Measurements from ENCODE around the gene CNTFR.

The CNTFR gene

DNA sequence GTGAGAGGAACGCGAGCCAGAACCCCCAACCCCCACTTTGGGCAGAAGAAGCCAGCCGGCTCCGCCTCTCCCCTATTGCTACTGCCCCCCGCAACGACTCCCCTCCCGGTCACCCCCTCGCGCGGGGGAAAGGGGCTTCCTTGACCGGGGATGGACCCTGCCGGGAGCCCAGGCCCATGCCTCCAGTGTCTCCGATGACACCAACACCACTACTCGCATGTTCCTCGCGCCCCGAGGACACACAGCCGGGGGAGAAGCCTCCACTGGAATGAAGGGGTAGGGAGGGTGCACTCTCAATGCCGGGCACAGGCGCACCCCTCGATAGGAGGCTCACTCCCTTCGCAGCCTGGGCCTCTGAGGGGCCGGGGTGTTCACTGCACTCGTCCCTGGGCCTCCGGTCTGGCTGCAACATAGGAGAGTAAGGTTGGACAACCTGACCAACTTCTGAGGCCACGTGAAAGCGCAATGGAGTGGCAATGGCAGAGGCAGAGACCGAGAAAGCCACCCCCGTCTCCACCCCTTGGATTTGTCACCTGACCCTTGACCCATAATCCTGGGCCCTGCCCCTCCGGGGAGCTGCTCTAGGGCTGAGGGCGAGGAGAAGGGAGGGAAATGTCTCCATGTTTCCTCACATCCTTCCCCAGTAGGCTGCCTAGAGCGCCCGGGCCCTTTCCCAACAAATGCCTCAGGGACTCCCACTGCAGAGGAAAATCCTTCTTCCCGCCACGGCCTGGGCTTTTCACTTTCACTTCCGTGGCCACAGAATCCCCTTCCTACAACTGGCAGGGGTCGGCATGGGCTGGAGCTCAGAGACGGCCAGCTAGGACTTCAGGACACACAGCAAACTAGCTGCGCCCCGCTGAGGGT is 1.1 kb upstream of the CNTFR start:
- no peak for DNase-seq (ENCODE audit: low read depth)

DNA sequence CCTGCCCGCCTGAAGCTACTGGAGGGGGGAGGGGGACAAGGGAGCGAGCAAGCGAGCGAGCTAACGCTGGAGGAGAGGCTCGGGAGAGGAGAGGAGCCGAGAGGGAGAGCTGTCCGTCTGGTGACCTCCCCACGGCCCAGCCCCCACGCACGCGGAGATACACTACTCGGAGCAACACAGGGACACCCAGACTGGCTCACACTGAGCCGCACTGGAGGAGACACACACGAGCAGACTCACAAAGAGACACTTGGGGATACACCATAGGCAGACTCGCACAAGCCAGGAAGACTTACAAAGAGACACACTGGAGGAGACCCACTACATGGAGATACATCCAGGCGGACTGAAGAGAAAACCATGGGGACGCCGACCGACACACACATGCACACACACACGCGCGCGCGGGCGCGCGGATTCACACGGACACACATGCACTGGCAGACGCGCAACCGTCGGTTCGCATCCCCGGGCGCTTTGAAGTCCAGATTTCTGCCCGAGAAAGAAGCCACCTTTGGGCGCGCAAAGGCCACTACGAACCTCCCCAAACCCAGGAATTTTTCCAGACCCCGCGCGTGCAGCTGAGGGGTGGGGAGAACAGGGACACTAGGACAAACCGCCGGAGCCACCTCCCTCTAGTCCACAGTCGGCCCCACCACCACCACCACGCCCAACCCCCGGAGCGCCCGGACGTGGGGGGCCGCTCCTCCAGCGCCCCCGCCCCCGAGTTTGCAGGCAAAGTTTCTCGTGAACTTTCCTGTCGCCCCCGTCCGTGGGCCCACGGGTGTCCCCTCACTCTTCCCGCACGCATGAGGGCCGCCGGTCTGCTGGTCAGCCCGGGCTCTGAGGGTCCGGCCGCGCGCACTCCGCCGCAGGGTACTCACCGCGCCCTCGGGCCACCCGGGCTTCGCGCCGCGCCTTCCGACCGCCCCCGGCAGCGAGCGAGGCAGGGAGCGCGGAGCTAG is 571 bp downstream of the CNTFR start:
- no peak for DNase-seq (ENCODE audit: low read depth)

- DNase-seq (ENCODE audit: low read depth), result no peak
These were observed 2.3 kb downstream of the CNTFR start for GRCh38 chr9:34587271-34587670.

DNA sequence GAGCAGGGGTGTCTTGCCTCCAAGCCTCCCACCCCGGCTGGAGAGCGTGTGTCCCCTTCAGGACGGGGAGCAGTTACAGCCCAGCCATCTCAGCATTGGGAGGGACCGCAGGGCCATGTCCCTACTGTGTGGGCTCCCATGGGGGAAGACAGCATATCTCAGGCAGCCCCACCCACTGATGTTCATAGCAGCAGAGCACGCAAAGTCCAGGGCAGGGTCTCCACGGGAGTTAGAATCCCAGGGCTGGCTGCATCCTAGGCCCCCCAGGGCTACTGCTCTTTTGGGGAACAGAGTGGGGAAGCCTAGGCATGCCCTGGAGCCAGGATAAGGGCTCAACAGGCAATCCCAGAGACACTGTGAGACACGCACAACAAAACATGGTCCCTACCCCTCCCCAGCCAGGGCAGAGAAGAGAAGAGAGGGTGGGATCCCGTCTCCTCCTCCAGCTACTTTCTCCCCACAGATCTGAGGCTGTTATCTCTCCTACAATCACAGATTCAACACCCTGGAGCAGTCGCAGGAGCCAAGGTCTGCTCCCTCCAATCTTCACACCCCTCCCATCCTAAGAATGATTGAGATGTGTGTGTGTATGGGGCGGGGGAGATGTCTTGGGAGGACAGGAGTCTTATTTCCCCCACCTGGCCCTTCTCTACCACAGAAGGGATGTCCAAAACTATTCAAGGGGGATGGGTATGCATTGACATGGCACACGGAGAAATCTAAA is 3.4 kb downstream of the CNTFR start:
- DNase-seq (ENCODE audit: low read depth), result no peak

DNA sequence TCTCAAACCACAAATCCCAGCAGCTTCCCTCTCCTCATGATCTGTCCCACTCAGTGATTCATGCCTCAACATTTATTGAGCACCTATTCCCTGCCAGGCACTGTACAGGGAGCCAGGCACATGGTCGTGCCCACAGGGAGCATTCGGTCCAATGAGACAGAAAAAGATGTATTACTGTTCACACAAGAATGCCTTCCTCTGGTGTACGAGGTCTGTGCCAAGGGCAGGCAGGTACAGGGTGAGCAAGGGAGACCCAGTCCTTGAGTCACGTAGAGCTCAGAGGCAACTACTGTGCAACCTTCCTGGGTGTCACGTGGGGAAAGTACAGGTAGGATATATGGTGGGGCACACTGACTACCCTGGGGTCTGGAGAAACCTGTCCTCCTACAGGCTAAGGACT is 4.6 kb downstream of the CNTFR start:
- no peak for DNase-seq (ENCODE audit: low read depth)

DNA sequence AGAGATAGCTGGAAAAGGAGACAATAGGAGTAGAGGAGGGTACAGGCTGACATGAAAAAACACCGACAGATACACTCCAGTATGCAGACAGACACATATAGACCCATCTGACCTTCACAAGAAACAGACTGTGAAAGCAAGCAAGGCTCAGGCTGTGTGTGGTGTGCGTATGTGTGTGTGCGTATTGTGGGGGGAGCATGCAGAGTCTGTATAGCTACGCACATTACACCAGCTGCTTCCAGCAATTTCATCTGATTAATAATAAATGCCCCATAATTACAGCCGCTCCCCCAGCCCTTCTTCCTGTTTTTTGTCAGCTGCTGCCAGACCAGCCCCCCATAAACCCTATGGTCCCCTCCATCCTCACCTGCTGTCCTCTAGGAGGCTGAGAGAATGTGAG is 6.7 kb downstream of the CNTFR start:
- no peak for DNase-seq (ENCODE audit: low read depth)

DNA sequence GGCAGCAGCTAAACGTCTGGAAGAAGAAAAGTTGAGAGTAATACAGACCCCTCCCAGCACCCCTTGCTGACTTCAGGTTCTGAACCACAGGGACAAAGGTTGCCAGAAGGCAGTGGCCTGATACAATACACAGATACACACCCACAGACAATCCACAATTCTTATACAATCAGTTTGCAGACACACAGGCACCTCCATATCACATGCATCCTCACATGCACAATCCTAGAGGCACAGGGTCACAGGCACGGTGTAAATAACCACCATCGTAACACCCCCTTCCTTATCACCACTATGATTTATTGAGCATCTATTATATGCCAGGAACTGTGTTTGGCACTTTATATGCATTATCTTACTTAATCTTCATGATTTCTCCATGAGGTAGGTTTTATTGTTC is 8.2 kb downstream of the CNTFR start:
- no peak for DNase-seq (ENCODE audit: low read depth)

DNA sequence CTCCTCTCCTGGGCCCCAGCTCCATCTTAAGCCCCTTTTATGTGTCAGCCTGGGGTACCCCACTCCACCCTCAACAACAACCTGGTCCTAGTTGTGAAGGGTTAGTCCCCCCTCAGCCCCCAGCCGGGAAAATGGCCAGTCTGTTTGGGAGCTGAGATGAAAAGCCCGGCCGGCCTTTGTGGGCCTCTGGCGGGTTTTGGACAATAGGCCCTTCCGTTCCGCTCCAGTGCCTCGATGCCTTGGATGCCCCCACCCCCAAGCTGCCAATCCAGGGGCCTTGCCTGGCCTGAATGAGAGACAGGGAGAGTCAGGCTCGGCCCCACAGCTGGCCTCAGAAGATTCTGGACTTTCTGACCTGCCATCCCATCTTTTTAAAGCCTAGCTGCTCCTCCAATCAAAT is 9.2 kb downstream of the CNTFR start:
- no peak for DNase-seq (ENCODE audit: low read depth)

DNA sequence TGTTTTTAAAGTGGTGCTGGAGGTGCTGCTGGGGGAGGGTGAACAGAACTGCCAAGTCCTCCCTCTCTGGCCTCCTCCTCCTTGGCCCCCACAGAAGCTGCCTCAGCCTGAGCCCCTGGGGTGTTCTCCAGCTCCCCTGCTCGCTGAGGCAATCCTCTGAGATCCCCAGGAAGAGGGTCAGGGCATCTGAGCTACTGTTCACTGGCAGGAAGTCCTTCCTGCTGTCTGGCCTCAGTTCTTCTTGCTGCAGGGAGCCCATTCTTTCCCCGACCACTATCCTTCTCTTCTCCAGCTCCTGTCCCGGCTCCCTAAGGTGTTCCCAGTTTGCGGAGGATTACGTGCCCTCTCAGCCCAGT is 9.7 kb downstream of the CNTFR start:
- no peak for DNase-seq (ENCODE audit: low read depth)

GRCh38 chr9:34579104-34579807 is 10.3 kb downstream of the CNTFR start:
- DNase-seq (ENCODE audit: low read depth), result no peak

DNA sequence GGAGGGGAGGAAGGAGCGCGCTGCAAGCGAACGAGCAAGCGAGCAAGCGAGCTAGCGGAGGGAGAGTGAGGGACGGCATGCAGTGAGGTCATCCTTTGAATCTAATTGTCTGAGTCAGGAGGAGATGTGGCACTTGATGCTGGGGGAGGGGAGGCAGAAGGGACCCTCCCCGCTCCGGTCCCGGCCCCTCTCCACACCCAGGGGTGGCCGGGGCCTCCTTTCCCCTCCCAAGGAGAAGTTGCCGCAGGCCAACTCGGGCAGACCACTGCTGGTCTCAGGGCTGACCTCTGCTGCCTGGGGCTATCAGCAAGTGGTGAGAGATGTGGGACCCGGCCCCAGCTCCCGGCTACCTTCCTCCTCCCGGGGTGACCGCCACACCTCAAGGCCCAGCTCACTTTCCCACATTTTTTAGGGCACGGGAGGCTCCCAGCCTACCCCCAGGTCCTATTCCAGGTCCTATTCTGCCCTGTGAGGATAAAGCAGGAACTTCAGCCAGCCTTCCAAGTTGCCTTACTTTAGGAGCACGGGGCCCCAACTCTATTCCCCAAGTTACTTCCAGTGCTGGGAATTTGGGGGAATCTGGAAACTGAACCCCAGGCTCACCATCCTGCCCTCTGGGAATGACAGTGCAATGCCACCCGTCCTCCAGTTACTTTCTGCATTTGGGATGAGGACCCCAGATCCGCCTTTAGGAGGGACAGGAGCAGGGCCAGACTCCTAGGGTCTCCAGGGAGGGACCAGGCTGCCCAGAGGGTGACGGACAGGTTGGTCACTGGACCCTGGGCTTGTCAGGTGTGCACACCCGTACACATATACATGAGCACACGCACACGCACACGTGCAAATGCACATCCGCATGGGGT is 11.1 kb downstream of the CNTFR start:
- DNase-seq (ENCODE audit: low read depth), result peak; percentile 10

GRCh38 chr9:34577400-34578240 is 11.9 kb downstream of the CNTFR start:
- DNase-seq (ENCODE audit: low read depth), result no peak

DNA sequence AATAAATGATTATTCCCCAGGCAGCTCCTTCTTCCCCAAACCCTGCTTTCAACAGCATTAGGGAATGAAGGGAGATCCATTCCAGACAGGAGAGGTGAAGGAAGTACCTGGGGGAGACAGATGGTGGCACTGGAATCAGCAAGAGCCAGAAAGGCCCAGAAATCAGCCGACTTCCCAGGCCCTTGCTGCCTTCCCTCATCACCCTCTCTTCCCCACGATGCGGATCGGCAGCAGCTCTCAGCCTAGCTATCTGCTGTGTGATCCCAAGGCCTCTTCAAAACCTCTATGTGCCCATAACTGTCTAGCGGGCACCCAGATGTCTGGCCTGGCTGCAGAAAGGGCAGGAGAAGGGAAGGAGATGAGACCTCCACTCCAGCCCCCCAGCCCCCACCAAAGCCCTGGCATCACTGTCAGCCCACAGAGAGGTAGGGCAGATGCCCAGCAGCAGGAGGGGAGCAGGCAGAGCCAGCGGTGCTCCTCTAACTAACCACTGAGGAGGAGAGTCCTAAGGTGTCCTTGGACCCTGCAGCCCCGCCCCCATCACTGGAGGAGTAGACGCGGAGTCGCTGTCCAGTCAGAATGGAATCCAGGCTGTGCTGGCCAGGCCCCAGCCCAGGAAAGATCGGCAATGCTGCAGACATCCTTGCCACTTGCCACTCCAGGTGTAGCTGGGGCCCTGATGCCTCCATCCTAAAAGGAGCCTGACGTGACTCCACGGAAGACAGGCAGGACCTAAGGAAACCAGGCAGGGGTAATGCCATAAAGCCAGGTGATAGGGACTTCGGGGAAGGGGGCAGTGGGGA is 12.7 kb downstream of the CNTFR start:
- DNase-seq (ENCODE audit: low read depth), result no peak

GRCh38 chr9:34575862-34576596 is 13.5 kb downstream of the CNTFR start:
- DNase-seq (ENCODE audit: low read depth), result no peak

- DNase-seq (ENCODE audit: low read depth), result no peak
These were observed 14.3 kb downstream of the CNTFR start for GRCh38 chr9:34575241-34575640.

DNA sequence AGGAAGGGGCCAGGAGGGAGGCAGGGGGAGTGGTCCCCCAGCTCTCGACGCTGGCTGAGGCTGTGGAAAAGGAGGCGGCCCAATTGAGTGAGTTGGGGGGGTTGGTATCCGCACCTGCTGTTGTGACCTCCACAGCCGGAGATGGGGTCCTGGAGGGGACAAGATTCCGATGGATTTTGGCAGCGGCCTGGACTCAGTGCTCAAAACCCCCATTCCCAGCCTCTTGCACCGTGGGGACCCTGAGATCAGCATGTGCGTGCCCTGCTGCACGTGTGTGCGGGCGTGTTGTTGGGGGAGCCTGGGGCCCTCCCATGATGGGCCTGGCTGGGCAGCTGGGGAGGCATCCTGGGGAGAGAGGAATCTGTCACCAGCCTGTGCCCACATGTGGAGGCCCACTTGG is 15.0 kb downstream of the CNTFR start:
- no peak for DNase-seq (ENCODE audit: low read depth)

DNA sequence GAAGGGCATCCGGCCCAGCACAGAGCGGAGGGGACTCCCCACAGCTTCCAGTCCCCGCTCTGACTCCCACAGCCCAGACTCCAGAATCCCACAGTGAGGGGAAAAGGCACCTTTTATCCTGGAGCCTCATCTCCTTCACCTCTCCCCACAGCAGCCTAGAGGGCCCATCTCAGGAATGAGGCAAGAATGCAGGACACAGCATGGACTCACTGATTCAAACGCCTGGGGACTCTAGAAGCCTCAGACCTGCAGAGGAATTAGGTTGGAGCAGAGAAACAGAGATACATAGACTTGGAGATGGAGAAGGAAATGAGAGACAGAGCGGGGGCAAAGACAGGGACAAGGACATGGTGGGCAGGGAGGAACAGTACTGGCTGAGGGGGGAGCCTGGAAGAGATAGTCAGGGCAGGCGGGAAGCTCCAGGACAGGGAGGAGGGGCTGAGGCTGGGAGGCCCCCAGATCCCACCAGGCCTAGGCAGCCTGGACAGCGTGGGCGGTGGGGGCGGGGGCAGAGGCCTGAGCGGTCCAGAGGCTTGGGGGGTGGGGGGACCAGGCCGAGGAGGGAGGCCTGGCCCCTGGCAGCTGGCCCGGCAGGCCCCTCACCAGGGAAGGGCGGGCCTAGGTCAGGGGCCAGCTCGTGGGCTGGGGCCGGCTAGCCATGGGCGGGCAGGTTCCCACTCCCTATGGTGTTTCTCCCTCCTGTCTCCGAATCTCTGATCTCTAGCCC is 15.8 kb downstream of the CNTFR start:
- DNase-seq (ENCODE audit: low read depth), result no peak

- DNase-seq (ENCODE audit: low read depth), result no peak
These were observed 16.9 kb downstream of the CNTFR start for GRCh38 chr9:34572628-34573027.

Data from fibroblast of gingiva (primary cell).